Measurements from ENCODE around the gene HMGXB3.

HMGXB3 gene

DNA sequence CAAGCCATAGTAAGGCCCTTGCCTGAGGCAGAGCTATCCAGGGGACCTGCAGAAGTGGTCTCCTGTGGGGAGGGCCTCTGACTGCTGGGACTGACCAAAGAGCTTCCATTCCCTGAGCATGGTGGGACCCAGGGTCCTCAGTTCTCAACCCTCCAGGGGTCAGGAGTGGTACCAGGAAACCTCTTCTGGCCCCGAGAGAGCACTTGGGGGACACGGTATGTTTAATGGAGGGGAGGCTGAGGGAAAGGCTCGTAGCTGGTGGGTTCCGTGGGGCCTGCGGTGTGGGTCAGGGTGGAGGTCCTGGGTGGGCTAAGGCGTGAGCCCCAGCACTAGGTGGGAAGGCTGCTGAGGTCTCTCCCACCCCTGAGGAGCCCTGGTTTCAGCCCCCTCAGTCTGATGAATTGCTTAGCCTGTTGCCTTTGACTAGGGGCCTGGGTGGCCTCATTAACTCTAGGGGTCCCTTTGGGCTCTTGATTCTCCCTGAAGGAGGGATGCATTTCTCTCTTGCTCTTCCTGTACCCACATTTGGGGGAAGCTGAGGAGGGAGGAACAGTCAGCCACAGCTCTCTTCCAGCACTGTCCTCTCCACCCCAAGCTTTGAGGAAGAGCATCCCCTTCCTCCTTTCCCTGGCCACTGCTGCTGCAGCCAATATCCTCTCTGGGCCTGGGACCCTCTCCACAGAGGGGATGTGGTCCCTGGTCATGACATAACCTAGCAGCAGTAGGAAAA lies 51.9 kb downstream of the HMGXB3 start:
- no peak for DNase-seq (ENCODE audit: low read depth in 3 of 3)

GRCh38 chr5:150052956-150053712 lies 52.6 kb downstream of the HMGXB3 start:
- no peak for DNase-seq (ENCODE audit: low read depth in 3 of 3)

DNA sequence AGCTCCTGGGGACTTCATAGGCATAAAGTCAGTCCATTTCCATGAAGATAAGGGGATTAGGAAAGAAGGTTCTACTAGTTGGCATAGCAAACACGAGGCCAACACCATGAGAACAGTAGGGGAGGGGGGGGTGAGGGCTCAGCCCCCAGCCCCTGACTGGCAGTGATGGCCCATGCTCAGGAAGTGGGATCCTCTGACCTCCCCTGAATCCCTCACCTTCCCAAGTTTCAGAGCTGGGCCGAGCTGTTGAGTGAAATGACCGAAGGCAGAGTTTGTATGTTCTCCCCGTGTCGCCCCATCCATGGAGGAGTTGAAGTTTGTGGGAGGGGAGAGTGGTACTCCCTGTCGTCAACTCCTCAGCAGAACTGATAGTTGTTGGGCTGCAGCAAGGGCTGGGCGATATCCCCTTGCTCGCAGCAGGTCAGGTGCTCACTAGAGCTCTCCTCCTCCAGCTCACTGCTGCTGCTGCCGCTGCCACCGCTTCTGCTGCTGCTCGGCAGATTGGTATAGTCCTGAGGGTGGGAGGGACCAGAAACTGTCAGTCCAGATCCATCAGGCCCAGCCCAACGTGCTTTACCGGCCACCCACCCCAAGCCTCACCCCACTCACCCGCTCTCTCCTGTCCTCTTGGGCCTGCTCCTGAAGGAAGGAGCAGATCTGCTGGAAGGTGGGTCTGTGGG lies 53.3 kb downstream of the HMGXB3 start:
- DNase-seq (ENCODE audit: low read depth in 3 of 3): no peak

DNA sequence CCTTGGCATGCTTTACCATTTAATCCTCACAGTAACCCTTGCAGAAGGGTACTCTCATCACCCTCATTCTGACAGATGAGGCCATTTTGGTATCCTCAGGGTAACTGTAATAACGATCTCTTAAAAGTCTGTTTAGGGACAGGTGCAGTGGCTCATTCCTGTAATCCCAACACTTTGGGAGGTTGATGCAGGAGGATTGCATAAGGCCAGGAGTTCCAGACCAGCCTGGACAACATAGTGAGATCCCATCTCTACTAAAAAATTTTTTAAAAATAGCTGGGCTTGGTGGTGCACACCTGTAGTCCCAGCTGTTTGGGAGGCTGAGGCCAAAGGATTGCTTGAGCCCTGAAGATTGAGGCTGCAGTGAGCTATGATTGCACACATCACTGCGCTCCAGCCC lies 54.0 kb downstream of the HMGXB3 start:
- DNase-seq (ENCODE audit: low read depth in 3 of 3): no peak

DNA sequence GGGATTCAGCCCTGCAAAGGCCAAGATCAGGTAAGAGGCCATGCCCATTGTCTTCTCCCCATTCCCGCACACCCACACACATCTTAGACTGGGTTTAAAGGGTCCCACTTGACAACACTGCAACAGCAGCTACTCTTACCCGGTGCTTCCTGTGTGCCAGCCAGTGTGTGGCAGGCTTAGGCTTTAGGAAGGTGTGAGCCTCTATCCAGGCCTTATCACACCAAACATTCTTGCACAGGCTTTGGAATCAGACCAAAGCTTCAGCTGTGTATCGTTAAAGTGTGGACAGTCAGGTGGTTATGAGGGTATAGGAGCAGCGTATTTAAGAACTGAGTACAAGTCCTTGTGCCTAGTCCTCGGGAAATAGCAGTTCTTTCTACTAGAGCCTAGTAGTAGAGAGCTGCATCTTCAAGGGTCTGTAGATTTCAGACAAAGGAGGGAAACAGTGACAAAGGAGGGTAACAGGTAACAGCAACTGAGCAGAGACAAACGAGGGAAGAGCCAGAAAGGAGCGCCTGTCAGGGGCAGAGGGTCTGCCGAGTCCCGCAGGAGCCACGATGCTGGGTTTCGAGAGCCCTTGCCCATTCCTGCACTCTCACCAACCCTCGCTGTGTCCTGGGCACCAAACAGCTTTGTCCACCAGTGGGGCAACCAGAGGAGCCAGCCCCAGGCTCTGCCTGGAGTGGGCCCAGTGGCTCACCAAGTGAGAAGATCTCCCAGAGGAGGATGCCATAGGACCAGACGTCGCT lies 55.0 kb downstream of the HMGXB3 start:
- DNase-seq (ENCODE audit: low read depth in 3 of 3): no peak

GRCh38 chr5:150056075-150056443 lies 55.5 kb downstream of the HMGXB3 start:
- DNase-seq (ENCODE audit: low read depth in 3 of 3): no peak

GRCh38 chr5:150057052-150057451 lies 56.5 kb downstream of the HMGXB3 start:
- DNase-seq (ENCODE audit: low read depth in 3 of 3): no peak

DNA sequence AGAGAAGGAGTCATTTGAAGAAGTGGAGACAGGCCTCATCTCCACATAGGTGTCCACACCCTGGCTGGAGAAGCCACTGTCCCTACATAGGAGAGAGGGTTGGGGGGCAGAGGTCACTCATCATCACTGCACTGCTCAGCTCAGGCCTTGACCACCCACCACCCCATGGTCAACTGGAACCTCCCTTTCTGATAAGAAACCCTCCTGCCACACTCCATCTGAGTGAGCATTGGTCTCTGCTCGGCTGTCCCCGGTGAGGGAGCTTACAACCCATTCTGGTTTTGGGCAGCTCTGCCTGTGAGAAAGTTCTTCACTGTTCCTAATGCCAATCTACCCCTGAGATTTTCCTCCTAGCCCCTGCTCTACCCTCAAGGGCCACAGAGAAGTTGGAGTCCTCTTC lies 57.0 kb downstream of the HMGXB3 start:
- no peak for DNase-seq (ENCODE audit: low read depth in 3 of 3)

- no peak for DNase-seq (ENCODE audit: low read depth in 3 of 3)
These were observed 57.5 kb downstream of the HMGXB3 start for GRCh38 chr5:150057996-150058395.

GRCh38 chr5:150058480-150059126 lies 58.1 kb downstream of the HMGXB3 start:
- DNase-seq (ENCODE audit: low read depth in 3 of 3): no peak

DNA sequence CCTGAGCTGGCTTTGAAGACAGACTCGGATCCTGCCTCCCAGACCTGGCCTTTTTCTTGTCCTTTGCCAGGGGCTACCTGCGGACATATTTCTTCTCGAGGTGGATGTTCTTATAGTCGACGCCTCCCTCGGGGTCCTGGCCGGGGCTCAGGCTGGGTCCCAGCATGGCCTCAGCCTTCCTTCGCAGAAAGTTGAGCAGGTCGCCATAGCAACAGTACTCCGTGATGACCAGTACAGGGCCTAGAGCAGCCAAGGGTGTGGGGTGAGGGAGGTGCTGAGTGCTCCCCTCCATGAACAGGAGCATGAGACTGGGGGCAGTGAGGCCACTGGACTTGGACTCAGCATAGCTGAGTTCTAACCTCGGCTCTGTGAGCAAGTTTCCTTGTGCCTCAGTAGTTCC lies 59.1 kb downstream of the HMGXB3 start:
- DNase-seq (ENCODE audit: low read depth in 3 of 3): no peak

GRCh38 chr5:150060471-150060870 lies 59.9 kb downstream of the HMGXB3 start:
- no peak for DNase-seq (ENCODE audit: low read depth in 3 of 3)

DNA sequence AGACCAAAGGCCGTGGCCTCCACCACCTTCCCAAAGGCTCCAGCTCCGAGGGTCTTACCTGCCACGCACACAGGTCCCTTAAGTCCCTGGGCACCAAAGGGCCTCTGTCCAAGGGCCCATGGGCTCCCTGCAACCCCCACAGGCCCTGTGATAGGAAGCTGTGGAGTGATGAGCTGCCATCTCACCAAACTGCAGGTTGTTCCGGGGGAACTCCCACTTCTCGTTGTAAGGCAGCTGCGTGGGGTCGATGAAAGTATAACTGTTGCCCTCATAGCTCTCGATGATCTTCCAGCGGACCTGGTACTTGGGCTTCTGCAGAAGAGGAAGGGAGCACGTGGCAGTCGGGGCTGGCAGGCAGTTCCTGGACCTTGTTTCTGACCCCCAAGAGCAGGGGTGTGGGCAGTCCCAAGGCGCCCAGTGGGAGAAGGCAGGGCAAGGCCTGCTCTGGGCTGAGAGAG lies 61.0 kb downstream of the HMGXB3 start:
- no peak for DNase-seq (ENCODE audit: low read depth in 3 of 3)

GRCh38 chr5:150062216-150062922 lies 61.8 kb downstream of the HMGXB3 start:
- no peak for DNase-seq (ENCODE audit: low read depth in 3 of 3)

GRCh38 chr5:150063638-150064037 lies 63.1 kb downstream of the HMGXB3 start:
- DNase-seq (ENCODE audit: low read depth in 3 of 3): no peak

- DNase-seq (ENCODE audit: low read depth in 3 of 3): no peak
These were observed 64.2 kb downstream of the HMGXB3 start for GRCh38 chr5:150064681-150065220.

DNA sequence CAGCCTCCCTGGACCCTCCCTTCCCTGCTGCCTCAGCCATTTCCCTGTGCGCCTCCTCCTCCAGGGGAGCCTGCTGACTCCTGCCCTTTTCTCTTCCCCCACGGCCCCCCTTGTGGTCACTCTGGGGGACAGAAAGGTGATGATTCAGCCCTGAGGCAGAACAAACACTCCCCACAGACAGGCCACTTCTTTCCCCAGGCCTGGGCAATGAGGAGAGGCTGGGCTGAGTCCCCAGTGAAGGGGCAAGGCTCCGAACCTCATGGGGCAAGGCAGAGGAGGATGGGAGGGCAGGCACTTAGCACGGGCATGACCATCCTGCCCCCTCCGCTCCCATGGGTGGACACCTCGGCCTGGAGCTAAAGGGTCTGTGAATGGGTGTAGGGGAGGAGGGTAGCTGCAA lies 64.8 kb downstream of the HMGXB3 start:
- no peak for DNase-seq (ENCODE audit: low read depth in 3 of 3)

GRCh38 chr5:150065886-150066285 lies 65.3 kb downstream of the HMGXB3 start:
- DNase-seq (ENCODE audit: low read depth in 3 of 3): no peak

- DNase-seq (ENCODE audit: low read depth in 3 of 3): no peak
These were observed 65.9 kb downstream of the HMGXB3 start for GRCh38 chr5:150066436-150066835.

- no peak for DNase-seq (ENCODE audit: low read depth in 3 of 3)
These were observed 66.4 kb downstream of the HMGXB3 start for GRCh38 chr5:150066901-150067396.

All from stimulated activated CD4-positive, alpha-beta T cell treated with anti-CD3 and anti-CD28 coated beads, TNF-alpha, amount 100 ng/mL, for 4 hours (primary cell).